BLaER1 (cell line): Measurements from ENCODE around the gene ARHGEF33.

Experiments
- H3K27ac ChIP-seq: shearing (Covaris generic); formaldehyde crosslinking; 2 replicates; pipeline ENCODE4 v1.8.1; 2022
- H3K27me3 ChIP-seq: shearing (Covaris generic); formaldehyde crosslinking; 2 replicates; pipeline ENCODE4 v1.8.1; 2022
- H3K36me3 ChIP-seq: shearing (Covaris generic); formaldehyde crosslinking; 2 replicates; pipeline ENCODE4 v1.8.1; 2022
- H3K4me1 ChIP-seq: shearing (Covaris generic); formaldehyde crosslinking; 2 replicates; pipeline ENCODE4 v1.8.1; 2022
- H3K4me2 ChIP-seq: shearing (Covaris generic); formaldehyde crosslinking; 2 replicates; pipeline ENCODE4 v1.8.1; 2022
- H3K4me3 ChIP-seq: shearing (Covaris generic); formaldehyde crosslinking; 2 replicates; pipeline ENCODE4 v1.8.1; 2022
- H3K9ac ChIP-seq: shearing (Covaris generic); formaldehyde crosslinking; 2 replicates; pipeline ENCODE4 v1.8.1; 2022
- H3K9me3 ChIP-seq: shearing (Covaris generic); formaldehyde crosslinking; 2 replicates; pipeline ENCODE4 v1.8.1; 2022
- H4K20me1 ChIP-seq: shearing (Covaris generic); formaldehyde crosslinking; 2 replicates; pipeline ENCODE4 v1.8.1; 2022
- Cebpa-rat ChIP-seq: shearing (Covaris generic); IDR thresholded peaks from 2 replicates; pipeline ENCODE4 v1.8.1; 2022

Gene ARHGEF33

GRCh38 chr2:39022642-39023235 lies 133.1 kb downstream of the ARHGEF33 start:
- Histone ChIP-seq H3K4me3 (no peak overlapping the region), H3K27ac (0 out of 2 replicates have a peak overlapping the region, but pooled peaks have one; percentile 15), H3K9ac (no peak overlapping the region), H3K4me2 (no peak overlapping the region), H3K4me1 (peaks cover 6% of the 10 kb centered on the region; the same call in 1 of the 2 replicates), H4K20me1 (no peaks in the 10 kb centered on the region), H3K27me3 (no peaks in the 10 kb centered on the region), H3K9me3 (no peaks in the 10 kb centered on the region), H3K36me3 (peaks cover 26% of the 10 kb centered on the region; the same call in 1 of the 2 replicates)
- no peak for TF ChIP-seq Cebpa-rat

GRCh38 chr2:39023649-39024048 lies 134.0 kb downstream of the ARHGEF33 start:
- H3K27me3 ChIP-seq: no peaks in the 10 kb centered on the region
- H3K4me1 ChIP-seq: peaks cover 6% of the 10 kb centered on the region; the same call in 1 of the 2 replicates
- no peak overlapping the region for H3K4me2 ChIP-seq
- no peak for TF ChIP-seq Cebpa-rat
- peaks cover 35% of the 10 kb centered on the region; the same call in 1 of the 2 replicates for H3K36me3 ChIP-seq
- H3K9me3 ChIP-seq: no peaks in the 10 kb centered on the region
- H3K4me3 ChIP-seq: no peak overlapping the region
- H3K27ac ChIP-seq: no peak overlapping the region
- H3K9ac ChIP-seq: no peak overlapping the region
- no peaks in the 10 kb centered on the region for H4K20me1 ChIP-seq

GRCh38 chr2:39024833-39025232 lies 135.2 kb downstream of the ARHGEF33 start:
- no peak for TF ChIP-seq Cebpa-rat
- no peak overlapping the region for H3K9ac ChIP-seq
- H3K27ac ChIP-seq: no peak overlapping the region
- no peaks in the 10 kb centered on the region for H4K20me1 ChIP-seq
- no peaks in the 10 kb centered on the region for H3K27me3 ChIP-seq
- H3K4me1 ChIP-seq: peaks cover 6% of the 10 kb centered on the region; the same call in 1 of the 2 replicates
- H3K36me3 ChIP-seq: peaks cover 47% of the 10 kb centered on the region; the same call in 1 of the 2 replicates
- H3K9me3 ChIP-seq: no peaks in the 10 kb centered on the region
- H3K4me2 ChIP-seq: no peak overlapping the region
- H3K4me3 ChIP-seq: no peak overlapping the region
